Endothelial cell of umbilical vein (primary cell): ENCODE results near the gene SULT1A4. TPM values are rescaled to one million over a fixed set of nuclear protein-coding genes. Genes with fewer than 3 reads are reported as not detected.
A peak's percentile ranks its signal among the peaks of the same experiment; 100 is the strongest.
"Not testable (repeated sequence)": the region's sequence is repeated elsewhere in the genome, so short reads cannot be mapped to it uniquely, and the experiment has no call there.

Experiments used
- BruUV-seq: library from RNA; stranded (reverse); fragments of 400-500 nt; replicated peaks from 2 replicates; lab custom pipeline; 2021; lab: Mats Ljungman, UMichigan
- CTCF ChIA-PET: fragments of 300-600, 350-600 bp; sonication (Branson Sonifier 250); formaldehyde crosslinking; loops from one replicate; lab custom pipeline; 2021; ENCODE audit warnings: antibody characterized with exemption, inconsistent platforms; lab: Charles Lee
- POLR2A ChIA-PET: fragments of 300-600, 350-600 bp; sonication (Branson Sonifier 250); formaldehyde crosslinking; loops from one replicate; lab custom pipeline; 2021; ENCODE audit warnings: antibody characterized with exemption, inconsistent platforms; lab: Charles Lee
- DNase-seq: peaks from one replicate; pipeline ENCODE4 v3.0.0-alpha.2; 2011; ENCODE audit warnings: low read depth, low spot score
- FAIRE-seq: peaks from 2 replicates; lab custom pipeline; 2011; peaks lifted over from hg19 to GRCh38; lab: Jason Lieb, UNC
- H2AFZ ChIP-seq: 2 replicates; pipeline ENCODE4 v1.6.0; 2012; ENCODE audit warnings: low read depth, low read length, control low read depth, inconsistent platforms
- H3K27ac ChIP-seq: 2 replicates; pipeline ENCODE4 v1.5.1; 2011; ENCODE audit warnings: low read depth, mild to moderate bottlenecking, control low read depth, low read length, moderate library complexity; ENCODE audit not compliant: insufficient read depth
- H3K27me3 ChIP-seq, 2 experiments: 2 replicates each; pipeline versions ENCODE4 v1.6.0 to v1.6.1; 2011; ENCODE audit warnings: low read length in 2 of 2, mixed read lengths in 1 of 2; ENCODE audit not compliant: control insufficient read depth in 2 of 2, insufficient read depth in 2 of 2
- H3K36me3 ChIP-seq, 2 experiments: 2 replicates in 1 of 2; 3 replicates in 1 of 2; pipeline ENCODE4 v1.5.1; 2011; ENCODE audit warnings: low read length in 2 of 2, mild to moderate bottlenecking in 1 of 2, moderate library complexity in 1 of 2; ENCODE audit not compliant: control insufficient read depth in 2 of 2, insufficient read depth in 2 of 2; ENCODE audit errors: extremely low read depth in 1 of 2
- H3K4me1 ChIP-seq: 3 replicates; pipeline ENCODE4 v1.5.1; 2011; ENCODE audit warnings: mild to moderate bottlenecking, low read length; ENCODE audit not compliant: control insufficient read depth, insufficient read depth; ENCODE audit errors: extremely low read depth
- H3K4me2 ChIP-seq: 2 replicates; pipeline ENCODE4 v1.6.1; 2011; ENCODE audit warnings: low read length, control low read depth, mixed read lengths; ENCODE audit not compliant: insufficient read depth
- H3K4me3 ChIP-seq, 3 experiments: fragments of 200-600 bp in 1 of 3; sonication (generic), shearing (Covaris generic) in 1 of 3; replicated peaks in 1 of 3; 2 replicates each; pipeline ENCODE4 v1.5.1; 2011 to 2016; ENCODE audit warnings: control low read depth in 3 of 3, low read length in 3 of 3, mild to moderate bottlenecking in 2 of 3, inconsistent platforms in 1 of 3, low read depth in 1 of 3, moderate library complexity in 1 of 3; ENCODE audit not compliant: insufficient read depth in 1 of 3
- H3K79me2 ChIP-seq: 2 replicates; pipeline ENCODE4 v1.6.0; 2012; ENCODE audit warnings: low read length, inconsistent platforms; ENCODE audit not compliant: control insufficient read depth, insufficient read depth
- H3K9ac ChIP-seq: replicated peaks from 2 replicates; pipeline ENCODE3; 2011; ENCODE audit warnings: low read length, control low read depth; ENCODE audit not compliant: insufficient read depth; ENCODE audit errors: extremely low read depth
- H3K9me1 ChIP-seq: replicated peaks from 3 replicates; pipeline ENCODE4 v1.6.0; 2011; ENCODE audit warnings: mild to moderate bottlenecking, low read length; ENCODE audit not compliant: control insufficient read depth, insufficient read depth; ENCODE audit errors: extremely low read depth
- H3K9me3 ChIP-seq: replicated peaks from 2 replicates; pipeline ENCODE4 v1.5.1; 2012; ENCODE audit warnings: low read length, inconsistent platforms; ENCODE audit not compliant: control insufficient read depth, insufficient read depth
- H4K20me1 ChIP-seq: replicated peaks from 2 replicates; pipeline ENCODE3; 2011; ENCODE audit warnings: mild to moderate bottlenecking, low read length; ENCODE audit not compliant: control insufficient read depth, insufficient read depth; ENCODE audit errors: extremely low read depth
- dilution Hi-C: fragments of 300-500 bp; cut with MboI; formaldehyde crosslinking; loops from one replicate; pipeline ENCODE4 v1.15.0; 2019; ENCODE audit warnings: low sequenced_read_pairs; ENCODE audit not compliant: extremely low pct_ligation_motif_present
- intact Hi-C: fragments of 100-400 bp; cut with micrococcal nuclease; formaldehyde crosslinking; loops from one replicate; pipeline ENCODE4 v1.10.0; 2022
- polyA plus RNA-seq, 4 experiments: library from polyadenylated mRNA; depleted of rRNA in 3 of 4; stranded (reverse) in 3 of 4; unstranded in 1 of 4; fragments of >200 nt; gene quantifications; 2 replicates each; pipeline versions ENCODE4 v1.2.1 to v1.2.3, GENCODE V29; 2011 to 2012; ENCODE audit warnings: missing spikeins in 1 of 4
- total RNA-seq: library from RNA; stranded (reverse); gene quantifications from 2 replicates; pipeline ENCODE4 v1.2.3, GENCODE V29; 2021

SULT1A4 gene
- total and polyA plus RNA-seq, 2 donors (not counting 3 experiments of a cell fraction or from before 2014, with no cell fraction given), result 2.9 to 10.8 TPM

DNA sequence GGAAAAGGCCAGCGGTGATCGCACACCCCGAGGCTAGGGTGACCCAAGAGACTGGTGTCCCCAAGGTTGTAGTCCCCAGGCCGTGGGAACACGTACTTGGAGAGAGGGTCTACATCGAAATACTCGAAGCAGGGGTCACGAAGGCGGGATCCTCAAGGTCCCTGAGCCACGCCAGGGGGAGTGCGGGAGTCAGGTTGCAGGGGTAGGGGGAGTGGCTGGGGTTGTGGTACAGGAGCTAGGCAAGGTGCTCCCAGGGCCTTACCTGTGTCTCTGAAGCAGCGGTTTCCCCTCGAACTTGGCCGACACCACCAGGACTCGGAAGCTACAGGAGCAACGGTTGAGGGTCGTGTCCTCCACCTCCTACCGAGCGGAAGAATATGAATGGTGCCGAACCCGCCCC, 6.0 kb upstream of the SULT1A4 start:
- H2AFZ ChIP-seq, BruUV-seq, H3K9me1 ChIP-seq, H3K4me3 ChIP-seq, H3K27ac ChIP-seq, H3K27me3 ChIP-seq, H3K9ac ChIP-seq, DNase-seq, H3K4me1 ChIP-seq, dilution Hi-C loops, H3K4me2 ChIP-seq, H3K9me3 ChIP-seq, FAIRE-seq, H3K79me2 ChIP-seq, H4K20me1 ChIP-seq, intact Hi-C loops, POLR2A ChIA-PET, H3K36me3 ChIP-seq, CTCF ChIA-PET: not testable (repeated sequence)

DNA sequence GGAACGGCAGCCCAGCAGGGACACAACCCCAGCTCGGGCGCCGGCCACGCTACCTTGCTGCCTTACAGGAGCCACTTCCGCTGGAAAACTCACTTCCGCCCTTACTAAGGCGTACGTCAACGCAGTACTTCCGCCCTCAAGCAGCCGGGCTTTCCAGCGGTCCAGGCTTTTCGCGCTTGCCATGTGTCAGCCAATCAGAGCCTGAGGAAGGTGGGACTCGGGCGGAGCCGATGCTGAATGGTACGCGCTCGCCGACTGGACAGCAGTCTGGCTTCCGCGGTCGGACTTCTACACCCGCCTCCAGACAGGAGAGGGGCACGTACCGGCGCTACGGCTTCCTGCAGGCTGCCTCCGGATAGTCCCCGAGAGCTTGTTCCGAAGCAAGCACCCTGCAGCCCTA, 5.4 kb upstream of the SULT1A4 start, which contains the start of the genes BOLA2 and SLX1B:
Gene BOLA2, minus strand, starts transcription at position 83 of the 400 bp plus-strand sequence. CDS start 98 bp downstream, outside the sequence.
Gene SLX1B, plus strand, starts transcription at position 265 of the 400 bp plus-strand sequence.
- POLR2A ChIA-PET, H3K9me1 ChIP-seq, H2AFZ ChIP-seq, dilution Hi-C loops, H3K4me2 ChIP-seq, intact Hi-C loops, H3K79me2 ChIP-seq, H3K27me3 ChIP-seq, H3K4me3 ChIP-seq, H3K9ac ChIP-seq, DNase-seq, H3K4me1 ChIP-seq, CTCF ChIA-PET, H4K20me1 ChIP-seq, H3K9me3 ChIP-seq, H3K36me3 ChIP-seq, BruUV-seq, H3K27ac ChIP-seq: not testable (repeated sequence)
- FAIRE-seq, result peak; percentile 100

DNA sequence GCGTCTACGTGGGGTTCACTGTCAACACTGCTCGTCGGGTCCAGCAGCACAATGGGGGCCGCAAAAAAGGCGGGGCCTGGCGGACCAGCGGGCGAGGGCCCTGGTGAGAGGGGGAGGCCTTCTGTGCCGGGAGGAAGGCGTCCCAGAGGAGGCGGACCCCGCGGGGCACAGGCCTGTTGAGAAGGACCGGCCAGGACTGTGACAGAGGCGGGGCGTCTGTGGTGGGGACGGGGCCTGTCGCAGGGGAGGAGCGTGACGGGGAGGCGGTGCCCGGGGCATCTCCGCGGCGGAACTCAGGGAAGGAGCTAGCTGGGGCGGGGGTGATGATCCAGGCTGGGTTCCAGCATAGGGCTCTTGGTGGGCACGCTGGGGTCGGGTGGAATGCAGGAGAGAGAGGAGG, 4.9 kb upstream of the SULT1A4 start:
- not testable (repeated sequence) for H3K79me2 ChIP-seq

DNA sequence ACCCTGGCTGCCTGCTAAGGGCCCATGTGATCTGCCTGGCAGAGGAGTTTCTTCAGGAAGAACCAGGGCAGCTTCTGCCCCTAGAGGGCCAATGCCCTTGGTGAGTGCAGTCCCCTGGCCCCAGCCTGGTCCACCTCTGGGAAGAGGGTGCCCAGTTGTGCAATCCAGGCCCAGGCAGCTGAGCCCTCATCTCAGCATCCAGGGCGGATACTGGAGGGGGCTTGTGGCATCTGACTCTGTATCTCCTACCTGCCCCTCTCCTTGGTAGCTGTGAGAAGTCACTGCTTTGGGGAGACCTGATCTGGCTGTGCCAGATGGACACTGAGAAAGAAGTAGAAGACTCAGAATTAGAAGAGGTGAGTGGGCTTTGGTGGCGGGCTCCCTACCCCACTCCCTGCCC, 2.1 kb upstream of the SULT1A4 start:
- H3K4me2 ChIP-seq, H3K27ac ChIP-seq, H3K9me1 ChIP-seq, DNase-seq, POLR2A ChIA-PET, FAIRE-seq, H3K9me3 ChIP-seq, BruUV-seq, H3K27me3 ChIP-seq, H3K36me3 ChIP-seq, H3K9ac ChIP-seq, CTCF ChIA-PET, intact Hi-C loops, H3K79me2 ChIP-seq, H3K4me3 ChIP-seq, H4K20me1 ChIP-seq, dilution Hi-C loops, H2AFZ ChIP-seq, H3K4me1 ChIP-seq: not testable (repeated sequence)

More for the DNA sequence above, 4.9 kb upstream of the SULT1A4 start:
- H3K27ac ChIP-seq, FAIRE-seq, H2AFZ ChIP-seq, H3K4me2 ChIP-seq, H3K4me1 ChIP-seq, H3K4me3 ChIP-seq, DNase-seq, H4K20me1 ChIP-seq, BruUV-seq, H3K36me3 ChIP-seq, CTCF ChIA-PET, H3K27me3 ChIP-seq, intact Hi-C loops, POLR2A ChIA-PET, H3K9me3 ChIP-seq, H3K9me1 ChIP-seq, H3K9ac ChIP-seq, dilution Hi-C loops: not testable (repeated sequence)
